Ascending aorta (tissue), 2 donors: ENCODE results near the gene ARHGEF7. TPM values are rescaled to one million over a fixed set of nuclear protein-coding genes. Genes with fewer than 3 reads are reported as not detected.
A peak's percentile ranks its signal among the peaks of the same experiment; 100 is the strongest.

ENCODE experiments used
- DNase-seq, 2 donors: peaks; one replicate each; pipeline ENCODE4 v3.0.0-alpha.2; 2019; ENCODE audit warnings: low spot score in 2 of 2
- H3K27ac ChIP-seq, 2 donors: fragments of 200-600 bp; sonication (generic); one replicate each; pipeline ENCODE4 v1.5.1; 2016 to 2017; ENCODE audit warnings: mild to moderate bottlenecking in 1 of 2
- H3K27me3 ChIP-seq: fragments of 200-600 bp; sonication (generic); one replicate; pipeline ENCODE4 v1.5.1; 2017
- H3K36me3 ChIP-seq, 2 donors: fragments of 200-600 bp; sonication (generic); one replicate each; pipeline ENCODE4 v1.5.1; 2016
- H3K4me1 ChIP-seq, 2 donors: fragments of 200-600 bp; sonication (generic); one replicate each; pipeline ENCODE4 v1.5.1; 2016 to 2017; ENCODE audit warnings: mild to moderate bottlenecking in 1 of 2
- H3K4me3 ChIP-seq, 2 donors: fragments of 200-600 bp; sonication (generic); one replicate each; pipeline ENCODE4 v1.5.1; 2016 to 2017; ENCODE audit warnings: mild to moderate bottlenecking in 1 of 2
- H3K9me3 ChIP-seq, 2 donors: fragments of 200-600 bp; sonication (generic); one replicate each; pipeline ENCODE4 v1.5.1; 2016
- CTCF ChIP-seq, 3 experiments: fragments of 200-600 bp in 2 of 3; fragments of 450-650 bp in 1 of 3; sonication (generic) in 2 of 3; IDR thresholded peaks; one replicate each; pipeline ENCODE4 v1.5.1; 2016 to 2019; ENCODE audit warnings: antibody characterized with exemption in 3 of 3, mild to moderate bottlenecking in 1 of 3, moderate library complexity in 1 of 3
- intact Hi-C: fragments of 100-400 bp; cut with DNase I; formaldehyde crosslinking; loops from one replicate; pipeline ENCODE4 v1.15.1; 2023
- total RNA-seq: library from RNA; depleted of rRNA; stranded (reverse); fragments of >200 nt; gene quantifications from one replicate; pipeline ENCODE4 v1.1.0, GENCODE V29; 2016

The ARHGEF7 gene
- total RNA-seq, 1 donor from 2014 or later: 32.2 TPM

GRCh38 chr13:111278258-111278657 is 163.1 kb downstream of the ARHGEF7 start:
- no peak overlapping the region for H3K4me3 ChIP-seq
- peaks cover 7 to 26% of the 10 kb centered on the region in 2 donors for H3K4me1 ChIP-seq
- intact Hi-C loops: no loop called here
- H3K9me3 ChIP-seq: no peaks in the 10 kb centered on the region
- peaks cover 47 to 68% of the 10 kb centered on the region in 2 donors for H3K36me3 ChIP-seq
- peak in 1 of 2 donors; percentile 22 for DNase-seq
- H3K27me3 ChIP-seq: no peaks in the 10 kb centered on the region
- peak overlapping the region; percentile 14 to 89 for H3K27ac ChIP-seq
- no peak for TF ChIP-seq CTCF (IDR thresholded peaks at IDR 0.05)

- H3K9me3 ChIP-seq: no peaks in the 10 kb centered on the region
- peak overlapping the region; percentile 89 to 93 for H3K27ac ChIP-seq
- TF ChIP-seq CTCF (IDR thresholded peaks at IDR 0.05): no peak
- H3K4me3 ChIP-seq: no peak overlapping the region
- H3K36me3 ChIP-seq: peaks cover 51 to 67% of the 10 kb centered on the region in 2 donors
- intact Hi-C loops: no loop called here
- DNase-seq: peak in 1 of 2 donors; percentile 53
- H3K4me1 ChIP-seq: peaks cover 7 to 31% of the 10 kb centered on the region in 2 donors
- H3K27me3 ChIP-seq: no peaks in the 10 kb centered on the region
Observed at GRCh38 chr13:111278743-111279652, 163.9 kb downstream of the ARHGEF7 start.

DNA sequence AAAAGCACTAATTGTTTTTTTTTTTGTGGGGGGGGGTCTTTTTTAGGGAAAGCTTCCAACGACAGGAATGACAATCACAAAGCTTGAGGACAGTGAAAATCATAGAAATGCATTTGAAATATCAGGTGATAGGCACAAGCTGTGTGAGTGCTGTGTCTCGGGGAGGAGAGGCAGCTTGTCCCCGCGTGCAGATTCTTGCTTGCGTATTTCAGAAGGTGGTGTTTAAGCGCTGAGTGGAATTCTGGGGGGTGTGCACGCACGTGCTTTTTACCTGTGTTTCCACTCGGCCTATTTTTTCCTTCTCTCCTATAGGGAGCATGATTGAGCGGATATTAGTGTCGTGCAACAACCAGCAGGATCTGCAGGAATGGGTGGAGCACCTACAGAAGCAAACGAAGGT is 165.1 kb downstream of the ARHGEF7 start:
- TF ChIP-seq CTCF (IDR thresholded peaks at IDR 0.05): no peak
- DNase-seq: peak in 1 of 2 donors; percentile 56
- Histone ChIP-seq H3K4me1 (peaks cover 7 to 35% of the 10 kb centered on the region in 2 donors), H3K36me3 (peaks cover 52 to 63% of the 10 kb centered on the region in 2 donors), H3K27me3 (no peaks in the 10 kb centered on the region), H3K9me3 (no peaks in the 10 kb centered on the region), H3K4me3 (no peak overlapping the region), H3K27ac (peak overlapping the region; percentile 89 to 93)
- intact Hi-C loops: loop anchor here (2.0 to 10.0 kb wide), 6 partner anchors 51 to 568 kb away; partner anchors contain the start of genes ANKRD10 and ING1

DNA sequence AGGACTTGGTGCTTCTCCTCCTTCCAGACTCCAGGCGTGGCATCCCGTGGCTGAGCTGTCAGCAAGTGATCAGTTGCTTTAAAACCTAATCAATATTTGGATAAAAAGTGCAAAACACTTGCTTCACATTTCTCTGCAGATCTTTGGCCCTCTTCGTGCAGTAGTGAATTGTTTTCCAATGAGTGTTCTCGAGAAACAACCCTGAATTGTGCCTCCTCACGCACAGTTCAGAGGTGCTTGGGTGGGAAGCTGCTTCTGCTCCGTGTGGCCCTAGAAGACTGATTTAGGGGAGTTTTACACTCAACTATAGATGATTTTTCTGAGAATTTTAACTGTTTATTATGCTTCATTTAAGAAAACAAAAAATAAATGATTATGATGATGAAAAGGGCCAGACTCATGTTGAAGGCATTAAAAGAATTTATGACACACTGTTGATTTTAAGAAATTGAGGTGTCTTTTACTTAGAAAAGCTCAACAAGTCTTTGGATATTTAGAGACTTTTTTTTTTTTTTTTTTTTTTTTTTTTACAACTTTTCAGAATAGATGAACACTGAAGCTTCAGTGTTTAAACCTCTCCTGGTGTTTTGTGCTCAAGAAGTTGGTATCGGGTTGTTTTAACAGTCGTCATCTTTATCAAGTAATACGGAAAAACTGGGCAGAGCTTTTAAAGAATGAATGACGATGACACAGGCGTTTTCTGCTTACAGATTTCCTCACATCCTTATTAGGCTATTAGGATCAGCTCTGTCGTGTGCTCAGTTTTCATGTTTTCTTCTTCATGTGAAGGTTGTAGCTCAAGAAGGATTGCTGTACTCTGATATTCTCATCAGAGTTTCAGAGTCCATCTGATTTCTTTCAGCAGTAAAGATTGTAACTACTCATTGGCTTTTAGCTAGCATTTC is 165.8 kb downstream of the ARHGEF7 start:
- TF ChIP-seq CTCF (IDR thresholded peaks at IDR 0.05): no peak
- DNase-seq: peak in 1 of 2 donors; percentile 63
- H3K27me3 ChIP-seq: no peaks in the 10 kb centered on the region
- no peaks in the 10 kb centered on the region for H3K9me3 ChIP-seq
- intact Hi-C loops: loop anchor here (1.0 to 10.0 kb wide), 7 partner anchors 52 to 569 kb away; partner anchors contain the start of genes ANKRD10 and ING1
- H3K4me1 ChIP-seq: peaks cover 7 to 35% of the 10 kb centered on the region in 2 donors
- peaks cover 52 to 64% of the 10 kb centered on the region in 2 donors for H3K36me3 ChIP-seq
- no peak overlapping the region for H3K4me3 ChIP-seq
- peak overlapping the region; percentile 89 to 93 for H3K27ac ChIP-seq

DNA sequence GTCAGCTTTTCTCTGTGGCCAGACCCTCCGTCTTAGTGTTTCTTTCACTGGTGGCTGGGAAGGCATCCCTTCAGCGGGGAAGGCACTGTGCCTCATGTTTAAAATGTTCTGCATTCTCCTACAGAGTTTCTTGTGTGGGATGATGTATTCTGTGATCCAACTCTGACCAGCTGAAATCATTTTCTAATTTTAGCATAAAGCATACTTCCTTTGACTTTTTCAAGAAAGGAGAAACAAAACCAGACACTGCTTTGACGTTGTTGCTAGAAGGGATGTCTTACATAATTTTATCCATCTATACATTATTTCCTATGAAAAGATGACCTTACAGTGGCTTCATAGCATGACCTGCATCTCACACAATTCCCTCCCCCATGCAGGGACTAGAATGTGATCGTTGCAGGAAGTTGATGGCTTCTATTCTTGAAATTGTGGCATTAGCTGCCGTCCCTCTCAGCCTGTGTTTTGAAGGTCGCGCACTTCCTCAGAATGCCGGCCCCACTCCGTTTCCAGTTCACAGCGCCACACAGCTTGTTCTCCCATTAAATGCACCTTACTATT is 166.7 kb downstream of the ARHGEF7 start:
- peak overlapping the region; percentile 89 to 93 for H3K27ac ChIP-seq
- TF ChIP-seq CTCF (IDR thresholded peaks at IDR 0.05): peak in 1 of 3 experiments; percentile 19
- no peaks in the 10 kb centered on the region for H3K27me3 ChIP-seq
- intact Hi-C loops: loop anchor here (1.0 to 10.0 kb wide), 8 partner anchors 53 to 570 kb away; partner anchors contain the start of genes ANKRD10 and ING1
- peaks cover 7 to 35% of the 10 kb centered on the region in 2 donors for H3K4me1 ChIP-seq
- DNase-seq: peak in 1 of 2 donors; percentile 71
- no peaks in the 10 kb centered on the region for H3K9me3 ChIP-seq
- H3K36me3 ChIP-seq: peaks cover 52 to 64% of the 10 kb centered on the region in 2 donors
- no peak overlapping the region for H3K4me3 ChIP-seq
